GM19455 (cell line): Measurements from ENCODE around the gene BCAR1.
"Not testable (repeated sequence)": the region's sequence is repeated elsewhere in the genome, so short reads cannot be mapped to it uniquely, and the experiment has no call there.

Source experiments
- ATAC-seq: cut with Tn5 transposase; IDR thresholded peaks from one replicate; pipeline ENCODE4 v1.9.1; 2021; ENCODE audit not compliant: unreplicated experiment

BCAR1 gene

GRCh38 chr16:75206749-75207451 is 44.5 kb downstream of the BCAR1 start, which contains the start of gene CTRB2:
TSS of gene CTRB2 (minus strand) at chr16:75207161. CDS start at chr16:75207141, 20 bp downstream.
- ATAC-seq = no peak

- not testable (repeated sequence) for ATAC-seq
Measured at GRCh38 chr16:75205961-75206748, 45.3 kb downstream of the BCAR1 start.

- ATAC-seq = not testable (repeated sequence)
Measured at GRCh38 chr16:75205438-75205837, 46.0 kb downstream of the BCAR1 start.

GRCh38 chr16:75204905-75205304 is 46.5 kb downstream of the BCAR1 start:
- ATAC-seq = not testable (repeated sequence)

- no peak for ATAC-seq
Measured at GRCh38 chr16:75204410-75204758, 47.0 kb downstream of the BCAR1 start.

- ATAC-seq = no peak
Measured at GRCh38 chr16:75203667-75204409, 47.6 kb downstream of the BCAR1 start.

- no peak for ATAC-seq
Measured at GRCh38 chr16:75203096-75203495, 48.3 kb downstream of the BCAR1 start.

- no peak for ATAC-seq
Measured at GRCh38 chr16:75202069-75202590, 49.3 kb downstream of the BCAR1 start.

- ATAC-seq = no peak
Measured at GRCh38 chr16:75198135-75198600, 53.3 kb downstream of the BCAR1 start.

- ATAC-seq = no peak
Measured at GRCh38 chr16:75197522-75198134, 53.8 kb downstream of the BCAR1 start.

- no peak for ATAC-seq
Measured at GRCh38 chr16:75196836-75197235, 54.6 kb downstream of the BCAR1 start.

GRCh38 chr16:75195811-75196790 is 55.3 kb downstream of the BCAR1 start:
- ATAC-seq = no peak

- ATAC-seq = no peak
Measured at GRCh38 chr16:75193730-75194444, 57.5 kb downstream of the BCAR1 start.

GRCh38 chr16:75193265-75193650 is 58.2 kb downstream of the BCAR1 start:
- ATAC-seq = no peak

GRCh38 chr16:75192606-75193264 is 58.7 kb downstream of the BCAR1 start:
- no peak for ATAC-seq

GRCh38 chr16:75189638-75190245 is 61.7 kb downstream of the BCAR1 start:
- ATAC-seq = no peak

- ATAC-seq = no peak
Measured at GRCh38 chr16:75188832-75189477, 62.5 kb downstream of the BCAR1 start.

GRCh38 chr16:75181630-75182029 is 69.8 kb downstream of the BCAR1 start:
- ATAC-seq = no peak
